ENCODE data around the gene WDFY3.

The WDFY3 gene

DNA sequence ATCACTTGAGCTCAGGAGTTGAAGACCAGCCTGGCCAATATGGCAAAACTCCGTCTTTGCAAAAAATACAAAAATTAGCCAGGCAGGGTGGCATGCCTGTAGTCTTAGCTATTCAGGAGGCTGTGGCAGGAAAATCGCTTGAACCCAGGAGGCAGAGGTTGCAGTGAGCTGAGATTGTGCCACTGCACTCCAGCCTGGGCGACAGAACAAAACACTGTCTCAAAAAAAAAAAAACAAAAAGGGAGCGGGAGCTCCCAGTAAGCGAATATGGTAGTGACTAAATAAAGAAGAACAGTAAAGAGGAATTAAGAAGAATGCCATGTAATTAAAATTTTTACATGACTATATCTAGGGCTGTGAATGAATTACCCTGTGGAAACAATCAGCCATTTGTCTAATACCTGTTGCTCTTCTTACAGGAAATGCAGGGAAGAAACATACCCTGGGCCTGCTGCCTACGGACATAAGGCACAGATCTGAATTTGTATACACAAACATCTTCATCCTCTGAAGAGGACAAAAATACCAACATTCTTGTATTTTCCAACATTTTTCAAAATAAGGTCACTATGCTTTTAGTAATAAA is 11.4 kb downstream of the WDFY3 start:
- DNase-seq (ENCODE audit: insufficient read length, low spot score) = no peak
- FAIRE-seq = no peak

DNA sequence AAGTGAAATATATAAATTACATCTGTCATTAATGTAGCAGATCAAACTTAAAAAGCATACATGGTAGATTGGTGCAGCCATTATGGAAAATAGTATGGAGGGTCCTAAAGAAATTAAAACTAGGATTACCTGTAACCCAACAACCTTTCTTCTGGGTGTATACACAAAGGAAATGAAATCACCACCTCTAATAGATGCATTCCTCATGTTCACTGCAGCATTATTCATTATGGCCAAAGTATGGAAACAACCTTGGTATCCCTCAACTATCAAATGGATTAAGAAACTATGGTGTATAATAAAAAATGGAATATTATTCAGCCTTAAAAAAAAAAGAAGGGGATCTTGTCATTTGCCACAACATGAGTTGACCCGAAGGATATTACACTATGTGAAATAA is 13.7 kb downstream of the WDFY3 start:
- DNase-seq (ENCODE audit: insufficient read length, low spot score) = no peak
- no peak for FAIRE-seq

DNA sequence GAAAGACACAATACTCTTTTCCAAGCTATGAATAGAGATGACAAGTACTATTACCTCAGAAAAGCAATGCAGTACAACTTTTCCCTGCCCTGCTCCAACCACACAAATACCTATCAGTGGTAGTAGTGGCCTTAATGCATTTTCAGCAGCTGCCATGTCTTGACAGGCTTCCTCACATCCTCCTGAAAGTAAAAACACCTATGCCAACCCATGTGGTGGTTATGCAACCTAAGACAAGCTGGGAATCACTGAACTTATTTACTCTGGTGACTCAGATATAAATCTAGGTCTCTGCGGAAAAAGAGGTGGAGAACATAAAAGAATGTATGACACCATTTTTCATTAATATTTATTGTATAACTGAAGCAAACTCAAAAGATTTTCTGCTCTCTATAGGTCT is 14.5 kb downstream of the WDFY3 start:
- FAIRE-seq = no peak

DNA sequence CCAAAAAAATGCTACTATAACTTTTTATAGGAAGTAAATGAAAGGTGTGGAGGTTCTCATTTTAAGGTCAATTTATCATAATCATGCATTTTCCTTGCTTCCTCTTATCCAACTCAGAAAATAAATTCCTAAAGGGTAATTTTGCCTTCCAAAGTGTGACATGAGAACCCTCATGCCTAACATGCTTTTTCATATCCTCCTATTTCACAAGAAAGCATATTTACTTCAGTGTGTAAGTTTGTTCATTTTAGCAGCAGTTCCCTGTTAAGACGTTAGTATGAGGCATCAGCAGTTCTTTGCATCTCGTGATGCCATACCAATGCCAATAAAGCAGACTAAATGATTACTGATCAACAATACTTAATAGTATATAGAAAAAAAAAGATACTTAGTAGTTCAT is 18.4 kb downstream of the WDFY3 start:
- DNase-seq (ENCODE audit: insufficient read length, low spot score) (no peak), FAIRE-seq (no peak)

More for the DNA sequence above, 14.5 kb downstream of the WDFY3 start:
- peak; percentile 5 for DNase-seq (ENCODE audit: insufficient read length, low spot score)

DNA sequence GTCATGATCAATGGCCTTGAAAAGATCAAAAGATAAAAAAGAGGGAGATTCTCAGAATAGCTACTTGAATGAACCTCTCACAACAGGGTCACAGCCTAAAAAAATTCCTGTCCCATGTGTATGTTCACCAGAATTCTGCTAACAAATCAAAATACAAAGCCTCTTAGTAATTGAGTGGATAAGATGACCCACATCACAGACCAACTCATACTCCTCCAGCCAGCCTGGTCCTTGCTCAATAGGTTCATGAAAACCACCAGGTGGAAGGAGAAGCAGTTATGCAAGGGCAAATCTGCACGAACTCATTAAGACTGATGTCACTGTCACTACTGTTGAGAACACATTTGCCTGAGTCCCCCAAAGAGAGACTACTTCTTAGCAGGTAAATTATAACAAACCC is 21.5 kb downstream of the WDFY3 start:
- DNase-seq (ENCODE audit: insufficient read length, low spot score) = no peak
- FAIRE-seq = no peak

DNA sequence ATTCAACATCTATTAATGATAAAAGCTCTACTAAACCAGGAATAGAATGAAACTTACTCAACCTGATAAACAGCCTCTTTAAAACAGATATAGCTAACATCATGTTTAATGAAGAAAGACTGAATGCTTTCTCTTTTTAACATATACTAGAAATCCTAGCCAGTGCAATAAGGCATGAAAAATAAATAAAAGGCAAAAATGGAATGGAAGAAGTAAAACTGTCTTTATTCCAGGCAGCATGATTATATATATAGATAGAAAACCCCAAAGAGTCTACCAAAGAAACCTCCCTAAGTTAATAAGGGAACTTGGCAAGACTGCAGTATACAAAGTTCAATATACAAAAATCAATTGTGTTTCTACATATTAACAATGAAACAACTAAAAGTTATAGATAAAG is 25.5 kb downstream of the WDFY3 start:
- DNase-seq (ENCODE audit: insufficient read length, low spot score) (no peak), FAIRE-seq (no peak)

DNA sequence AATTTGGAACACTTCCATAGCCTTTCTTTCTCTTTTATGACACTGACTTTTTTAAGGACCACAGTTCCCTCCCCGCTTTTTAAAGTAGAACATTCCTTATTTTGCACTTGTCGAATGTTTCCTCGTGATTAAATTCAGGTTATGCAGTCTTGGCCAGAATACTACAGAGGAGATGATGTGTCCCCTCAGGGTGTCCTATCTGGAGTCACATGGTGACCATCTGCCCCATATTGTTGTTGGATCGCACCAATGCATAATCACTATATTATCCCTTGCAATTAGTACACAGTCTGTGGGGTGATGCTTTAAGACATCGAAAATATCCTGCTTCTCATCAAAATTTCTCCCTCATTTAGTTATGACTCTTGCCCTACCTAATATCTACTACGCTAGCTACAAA is 27.4 kb downstream of the WDFY3 start:
- FAIRE-seq = no peak
- no peak for DNase-seq (ENCODE audit: insufficient read length, low spot score)

DNA sequence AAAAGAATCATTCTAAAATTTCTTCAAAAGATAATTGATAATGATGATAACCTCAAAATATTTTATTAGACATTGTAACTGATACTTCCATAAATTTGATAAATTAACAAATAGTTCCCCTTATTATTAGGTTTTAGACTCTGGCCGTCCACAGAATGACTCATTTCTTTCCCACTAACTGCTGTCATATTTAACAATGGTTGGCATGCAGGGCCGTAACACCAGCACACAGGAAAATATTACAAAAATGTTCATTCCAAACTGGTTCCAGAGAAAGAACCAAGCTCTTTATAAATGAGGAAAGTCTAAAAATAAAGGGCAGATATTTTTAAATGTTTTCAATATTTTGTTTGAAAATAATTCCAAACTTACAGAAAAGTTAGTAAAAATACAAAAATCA is 28.2 kb downstream of the WDFY3 start:
- DNase-seq (ENCODE audit: insufficient read length, low spot score) (peak; percentile 25), FAIRE-seq (no peak)

DNA sequence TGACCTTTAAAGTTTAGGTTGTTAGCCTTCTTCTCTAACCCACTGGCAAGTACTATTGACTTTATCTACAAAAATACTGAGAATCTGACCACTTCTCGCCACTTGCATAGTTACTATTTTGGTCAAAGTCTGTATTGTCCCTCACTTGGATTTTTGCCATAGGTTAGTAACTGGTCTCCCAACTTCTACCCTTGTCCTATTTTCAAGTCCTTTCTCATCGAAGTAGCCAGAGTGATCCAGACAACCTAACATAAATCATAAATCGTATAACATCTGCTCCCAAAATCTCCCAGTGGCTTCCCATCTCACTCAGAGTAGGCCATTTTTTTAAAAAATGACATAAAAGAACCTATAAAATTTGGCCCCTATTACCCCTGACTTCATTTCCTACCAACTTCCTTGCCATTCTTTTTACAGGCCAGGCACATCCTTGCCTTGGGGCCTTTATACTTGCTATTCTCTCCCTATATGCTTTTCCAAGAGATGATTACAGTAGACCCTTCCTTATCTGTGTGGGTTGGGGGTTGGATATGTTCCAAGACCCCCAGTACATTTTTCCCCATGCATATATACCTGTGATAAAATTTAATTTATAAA is 29.0 kb downstream of the WDFY3 start:
- DNase-seq (ENCODE audit: insufficient read length, low spot score) = no peak
- FAIRE-seq = no peak

DNA sequence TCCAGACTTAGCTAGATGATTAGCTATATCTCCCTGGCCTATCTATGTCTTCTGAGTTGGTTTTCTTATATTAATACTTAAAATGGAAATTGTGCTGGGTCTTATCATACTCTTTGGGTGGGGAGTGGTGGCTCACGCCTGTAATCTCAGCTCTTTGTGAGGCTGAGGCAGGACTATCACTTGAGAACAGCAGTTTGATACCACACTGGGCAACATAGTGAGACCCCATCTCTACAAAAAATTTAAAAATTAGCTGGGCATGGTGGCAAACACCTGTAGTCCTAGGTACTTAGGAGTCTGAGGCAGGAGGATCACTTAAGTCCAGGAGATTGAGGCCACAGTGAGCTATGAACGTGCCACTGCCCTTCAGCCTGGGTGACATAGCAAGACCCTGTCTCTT is 30.4 kb downstream of the WDFY3 start:
- no peak for FAIRE-seq
- DNase-seq (ENCODE audit: insufficient read length, low spot score) = no peak

DNA sequence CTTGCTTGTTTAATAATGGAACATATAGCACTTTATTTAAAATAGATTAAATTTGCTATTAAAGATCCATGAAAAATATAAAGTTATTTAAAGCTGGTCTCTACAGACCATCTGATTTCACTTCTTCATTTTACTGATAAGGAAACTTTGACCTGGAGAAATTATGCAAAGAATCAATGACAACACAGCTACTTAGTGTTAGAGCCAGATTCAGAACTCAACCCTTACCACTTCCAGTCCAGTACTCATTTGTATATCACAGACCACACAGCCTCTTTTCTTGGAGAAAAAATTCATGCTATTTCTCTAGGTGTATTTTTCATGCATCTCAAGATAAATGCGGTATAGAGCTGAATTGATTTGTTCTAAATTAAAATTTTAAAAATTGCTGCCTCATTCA is 34.0 kb downstream of the WDFY3 start:
- DNase-seq (ENCODE audit: insufficient read length, low spot score) = no peak
- no peak for FAIRE-seq

DNA sequence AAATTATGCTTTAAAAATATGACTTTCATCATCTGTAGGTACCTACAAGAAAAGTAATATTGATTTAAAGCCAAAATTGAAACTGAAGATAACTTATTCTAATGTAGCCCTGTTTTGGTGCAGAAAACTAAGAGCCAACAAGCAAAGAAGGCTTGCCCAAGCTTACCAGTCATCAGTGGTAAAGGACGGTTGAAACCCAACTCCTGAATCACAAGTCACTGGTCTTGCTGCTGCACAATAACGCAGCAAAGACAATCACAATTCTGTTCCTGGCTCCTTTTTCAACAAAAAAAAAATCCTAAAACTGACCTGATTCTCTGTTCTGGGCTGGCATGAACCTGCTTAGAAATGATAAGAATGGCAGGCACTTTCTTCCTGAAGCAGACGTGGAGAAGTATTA is 34.5 kb downstream of the WDFY3 start:
- FAIRE-seq (no peak), DNase-seq (ENCODE audit: insufficient read length, low spot score) (no peak)

DNA sequence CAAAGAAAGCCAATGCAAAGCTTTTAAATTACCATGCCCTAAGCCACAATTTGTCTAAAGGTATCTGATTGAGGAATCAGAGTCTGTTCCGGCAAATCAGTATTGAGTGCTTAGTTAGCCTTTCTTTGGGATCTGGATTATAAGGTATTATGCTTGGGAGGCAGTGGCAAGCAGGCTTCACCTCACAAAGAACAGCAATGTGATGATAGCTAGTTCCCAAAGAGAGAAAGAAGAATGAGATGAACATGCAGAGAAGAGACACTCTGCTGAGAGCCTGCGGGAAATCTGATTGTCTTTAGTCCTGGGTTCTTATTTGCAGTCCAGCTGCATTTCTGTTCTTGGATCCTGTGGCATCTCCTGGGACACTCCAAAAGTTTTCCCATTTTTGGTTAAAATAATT is 35.2 kb downstream of the WDFY3 start:
- FAIRE-seq = no peak
- no peak for DNase-seq (ENCODE audit: insufficient read length, low spot score)

DNA sequence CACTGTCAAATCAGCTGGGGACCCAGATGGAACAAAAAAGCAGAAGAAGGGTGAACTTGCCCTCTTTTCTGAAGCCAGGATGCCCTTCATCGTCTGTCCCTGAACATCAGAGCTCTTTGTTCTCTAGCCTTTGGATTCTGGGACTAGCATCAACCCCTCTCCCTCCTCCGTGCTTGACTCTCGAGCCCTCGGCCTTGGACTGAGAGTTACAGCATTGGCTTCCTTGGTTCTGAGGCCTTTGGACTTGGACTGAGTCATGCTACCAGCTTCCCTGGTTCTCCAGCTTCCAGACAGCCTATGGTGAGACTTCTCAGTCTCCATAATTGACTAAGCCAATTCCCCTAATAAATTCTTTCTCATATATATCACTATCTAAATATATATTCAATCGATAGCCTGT is 38.4 kb downstream of the WDFY3 start:
- DNase-seq (ENCODE audit: insufficient read length, low spot score) (no peak), FAIRE-seq (no peak)

DNA sequence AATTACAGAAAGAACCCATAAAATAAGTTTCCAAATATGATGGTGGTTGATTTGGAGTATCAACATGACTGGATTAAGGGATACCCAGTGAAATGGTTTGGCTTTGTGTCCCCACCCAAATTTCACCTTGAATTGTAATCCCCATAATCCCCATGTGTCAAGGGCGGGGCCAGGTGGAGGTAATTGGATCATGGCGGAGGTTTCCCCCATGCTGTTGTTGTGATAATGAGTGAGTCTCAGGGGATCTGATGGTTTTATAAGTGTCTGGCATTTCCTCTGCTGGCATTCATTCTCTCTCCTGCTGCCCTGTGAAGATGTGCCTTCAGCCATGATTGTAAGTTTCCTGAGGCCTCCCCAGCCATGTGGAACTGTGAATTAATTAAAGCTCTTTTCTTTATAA is 39.1 kb downstream of the WDFY3 start:
- DNase-seq (ENCODE audit: insufficient read length, low spot score) (no peak), FAIRE-seq (no peak)

DNA sequence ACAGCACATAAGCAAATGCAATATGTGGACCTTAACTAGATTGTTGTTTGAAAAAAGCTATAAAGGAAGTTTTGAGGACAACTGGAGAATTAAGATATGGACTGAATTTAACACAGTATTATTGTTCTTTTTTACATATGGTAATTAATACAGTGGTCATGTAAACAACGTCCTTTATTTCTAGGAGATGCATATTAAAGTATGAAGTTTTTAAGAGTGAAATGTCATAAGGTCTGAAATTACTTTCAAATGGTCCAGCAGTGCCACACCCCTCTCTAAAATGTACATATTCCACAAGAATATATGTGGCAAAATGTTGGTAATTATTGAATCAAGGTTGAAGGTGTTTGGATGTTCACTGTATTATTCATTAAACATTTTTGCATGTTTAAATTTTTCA is 40.9 kb downstream of the WDFY3 start:
- no peak for FAIRE-seq
- DNase-seq (ENCODE audit: insufficient read length, low spot score) = no peak

DNA sequence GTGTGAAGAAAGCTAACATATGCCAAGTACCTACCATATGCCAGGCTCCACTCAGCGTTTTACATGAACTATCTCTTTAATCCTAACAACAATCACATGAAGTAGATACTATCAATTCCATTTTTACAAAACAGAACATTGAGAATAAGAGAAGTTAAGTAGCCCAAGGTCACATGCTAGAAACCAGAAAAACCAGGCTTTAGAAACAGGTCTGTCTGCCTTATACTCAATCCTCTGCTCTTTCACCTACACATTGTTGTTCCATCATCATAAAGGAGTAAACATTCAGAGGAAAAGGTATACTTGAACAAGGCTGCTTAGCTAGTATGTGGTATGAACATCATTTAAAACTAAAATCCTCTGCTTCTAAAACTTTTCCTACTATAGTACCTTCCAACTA is 42.1 kb downstream of the WDFY3 start:
- no peak for DNase-seq (ENCODE audit: insufficient read length, low spot score)
- no peak for FAIRE-seq

DNA sequence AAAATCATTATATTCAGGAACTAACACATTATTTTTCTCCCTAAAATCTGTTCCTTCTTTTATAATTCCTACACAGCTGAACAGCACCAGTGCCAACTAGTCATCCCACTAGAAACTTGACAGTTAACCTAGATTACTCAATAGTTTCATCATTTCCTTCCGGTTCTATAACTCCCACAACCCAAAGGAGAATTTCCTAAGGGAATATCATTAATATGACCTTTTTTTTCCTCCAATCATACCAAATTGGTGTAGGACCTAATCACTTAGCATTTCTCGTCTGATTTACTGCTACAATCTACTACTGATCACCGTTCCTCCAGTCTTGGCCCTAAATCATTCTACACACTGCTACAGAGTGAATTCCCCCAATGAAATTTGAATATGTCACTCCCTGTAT is 45.9 kb downstream of the WDFY3 start:
- no peak for FAIRE-seq
- peak; percentile 26 for DNase-seq (ENCODE audit: insufficient read length, low spot score)

DNA sequence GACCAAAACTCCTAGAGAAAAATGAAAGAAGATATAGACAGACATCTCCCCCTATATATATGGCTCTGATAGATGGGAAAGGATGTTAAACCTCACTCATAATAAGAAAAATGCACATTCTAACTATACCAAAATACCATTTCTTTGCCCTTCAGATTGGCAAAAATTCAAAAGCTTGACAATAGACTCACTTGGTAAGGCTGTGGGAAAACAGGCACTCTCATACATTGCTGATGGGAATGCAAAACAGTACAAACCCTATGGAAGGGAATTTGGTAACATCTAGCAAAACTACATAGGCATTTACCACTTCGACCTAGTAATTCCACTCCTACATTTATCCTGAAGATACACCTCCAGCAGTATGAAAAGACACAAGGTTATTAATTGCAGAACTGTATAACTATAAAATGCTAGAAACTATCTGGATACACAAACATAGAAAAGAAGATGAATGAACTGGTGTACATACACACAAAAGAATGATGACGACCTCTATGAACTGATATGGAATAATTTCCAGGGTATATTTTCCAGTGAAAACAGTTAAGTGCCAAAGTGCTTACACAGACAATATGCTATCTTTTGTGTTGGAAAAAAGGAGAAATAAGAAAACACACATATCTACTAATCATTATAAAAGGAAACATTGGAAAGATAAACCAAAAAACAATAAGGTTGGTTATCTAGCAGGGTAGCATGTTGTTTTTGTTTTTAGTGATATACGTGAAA is 48.5 kb downstream of the WDFY3 start:
- FAIRE-seq = no peak
- DNase-seq (ENCODE audit: insufficient read length, low spot score) = no peak

DNA sequence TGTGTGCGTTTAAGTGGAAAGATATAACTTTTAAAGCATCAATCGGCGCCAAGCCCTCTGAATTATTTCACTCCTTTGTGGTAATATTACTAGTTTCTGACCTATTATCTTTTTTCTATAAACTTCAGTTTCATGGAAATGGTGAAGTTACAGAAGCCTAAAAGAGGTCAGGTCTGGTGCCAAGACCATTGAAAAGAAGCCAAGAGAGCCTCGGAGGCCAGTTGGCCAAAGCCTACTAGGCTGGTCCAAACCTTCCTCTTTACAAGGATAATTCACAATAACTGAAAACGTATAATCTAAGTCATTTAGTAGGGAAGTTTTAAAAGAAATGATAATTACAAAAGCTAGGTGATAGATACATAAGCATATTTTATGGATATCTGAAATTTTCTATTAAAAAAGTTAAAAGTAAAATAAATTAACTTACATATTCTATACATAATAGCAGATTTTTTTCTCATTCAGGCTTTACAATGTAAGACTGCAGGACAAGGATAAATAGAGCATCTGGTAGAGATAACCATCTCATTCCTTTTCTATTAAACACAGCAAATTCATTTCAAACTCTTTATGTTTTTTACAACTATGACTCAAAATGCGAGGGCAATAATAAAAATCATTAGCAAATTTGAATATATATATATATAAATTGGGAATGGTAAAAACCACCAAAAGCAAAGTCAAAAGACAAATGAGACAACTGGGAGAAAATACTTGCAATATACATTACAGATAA is 49.2 kb downstream of the WDFY3 start:
- DNase-seq (ENCODE audit: insufficient read length, low spot score) (no peak), FAIRE-seq (no peak)

DNA sequence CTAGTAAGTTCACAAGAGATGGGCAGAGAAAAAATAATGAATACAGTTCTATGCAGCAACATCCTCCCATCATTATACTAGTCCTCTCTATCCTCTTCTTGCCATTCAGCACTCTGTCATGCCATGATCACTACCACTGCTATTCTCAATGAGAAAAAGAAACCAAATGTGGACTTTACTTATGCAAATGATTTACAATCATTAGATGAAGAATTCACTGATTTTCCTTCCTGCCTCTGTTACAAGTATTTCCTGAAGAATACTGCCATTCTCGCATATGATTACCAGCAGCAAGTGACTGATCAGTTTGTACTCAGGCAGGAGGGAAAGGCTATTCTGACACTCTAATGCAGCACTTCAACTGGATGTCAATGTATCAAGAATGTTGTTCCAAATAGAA is 50.3 kb downstream of the WDFY3 start:
- FAIRE-seq = no peak
- no peak for DNase-seq (ENCODE audit: insufficient read length, low spot score)

DNA sequence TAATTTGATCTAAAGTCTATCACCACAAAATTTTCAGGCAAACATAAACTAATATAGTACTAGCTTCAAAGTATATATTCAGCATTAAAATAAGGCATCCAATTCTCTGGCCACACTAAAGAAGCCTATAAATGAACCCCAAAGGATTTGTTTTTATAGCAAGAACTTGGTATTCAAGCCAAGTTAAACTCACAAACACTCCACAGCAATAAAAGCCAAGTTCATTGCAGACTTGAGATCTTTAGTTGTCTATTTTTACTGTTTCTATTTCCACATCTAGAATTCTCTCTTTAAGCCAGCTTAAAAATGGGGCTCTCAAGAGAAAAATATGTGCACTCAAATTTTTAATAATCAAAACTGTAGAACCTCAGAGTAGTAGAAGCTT is 51.1 kb downstream of the WDFY3 start:
- no peak for FAIRE-seq

More for the DNA sequence above, 51.1 kb downstream of the WDFY3 start:
- DNase-seq (ENCODE audit: insufficient read length, low spot score) = no peak

Data from HTR-8/SVneo (cell line).